Mesenchymal stem cell (in vitro differentiated cells and primary cell): Measurements from ENCODE around the gene C13orf46.

Experiments used
- DNase-seq: peaks from one replicate; pipeline ENCODE4 v3.0.0-alpha.2; 2013
- H2AFZ ChIP-seq: one replicate; pipeline ENCODE4 v1.6.1; 2013; ENCODE audit warnings: low read depth, mild to moderate bottlenecking, control low read depth, inconsistent platforms, low read length, moderate library complexity
- H2AK5ac ChIP-seq: 2 replicates; pipeline ENCODE4 v1.6.1; 2013; ENCODE audit warnings: low read length, moderate library complexity, mild to moderate bottlenecking, inconsistent platforms; ENCODE audit not compliant: severe bottlenecking
- H2BK120ac ChIP-seq: one replicate; pipeline ENCODE4 v1.6.1; 2013; ENCODE audit warnings: low read depth, mild to moderate bottlenecking, inconsistent platforms, low read length, moderate library complexity
- H2BK12ac ChIP-seq, 2 experiments: one replicate each; pipeline ENCODE4 v1.6.1; 2013; ENCODE audit warnings: inconsistent platforms in 2 of 2, low read length in 2 of 2, mild to moderate bottlenecking in 2 of 2, moderate library complexity in 2 of 2, control low read depth in 1 of 2
- H2BK15ac ChIP-seq: one replicate; pipeline ENCODE4 v1.6.1; 2013; ENCODE audit warnings: mild to moderate bottlenecking, low read depth, inconsistent platforms; ENCODE audit not compliant: poor library complexity, severe bottlenecking
- H2BK5ac ChIP-seq: 2 replicates; pipeline ENCODE4 v1.6.1; 2013; ENCODE audit warnings: low read depth, mild to moderate bottlenecking, low read length, control low read depth, inconsistent platforms; ENCODE audit not compliant: poor library complexity, severe bottlenecking
- H3K14ac ChIP-seq, 2 experiments: one replicate each; pipeline ENCODE4 v1.6.1; 2013; ENCODE audit warnings: inconsistent platforms in 2 of 2, low read length in 2 of 2, control low read depth in 1 of 2, mild to moderate bottlenecking in 1 of 2, moderate library complexity in 1 of 2
- H3K18ac ChIP-seq, 2 experiments: one replicate each; pipeline ENCODE4 v1.6.1; 2013; ENCODE audit warnings: inconsistent platforms in 2 of 2, low read length in 2 of 2, control low read depth in 1 of 2, low read depth in 1 of 2, mild to moderate bottlenecking in 1 of 2
- H3K23ac ChIP-seq, 2 experiments: one replicate each; pipeline ENCODE4 v1.6.1; 2013; ENCODE audit warnings: inconsistent platforms in 2 of 2, low read length in 2 of 2, mild to moderate bottlenecking in 2 of 2, moderate library complexity in 2 of 2, control low read depth in 1 of 2
- H3K27ac ChIP-seq: 2 replicates; pipeline ENCODE4 v1.5.1; 2013; ENCODE audit warnings: mild to moderate bottlenecking, moderate library complexity, low read length, control low read depth, inconsistent platforms; ENCODE audit not compliant: poor library complexity, severe bottlenecking
- H3K27me3 ChIP-seq, 2 experiments: 2 replicates each; pipeline versions ENCODE4 v1.6.1 to v1.7.0; 2013; ENCODE audit warnings: low read length in 2 of 2, mild to moderate bottlenecking in 2 of 2, moderate library complexity in 2 of 2, control low read depth in 1 of 2, inconsistent platforms in 1 of 2; ENCODE audit not compliant: control insufficient read depth in 1 of 2, insufficient read depth in 1 of 2
- H3K36me3 ChIP-seq, 2 experiments: 2 replicates each; pipeline versions ENCODE4 v1.6.1 to v1.7.0; 2013; ENCODE audit warnings: low read length in 2 of 2, control low read depth in 1 of 2, inconsistent platforms in 1 of 2, low read depth in 1 of 2, mild to moderate bottlenecking in 1 of 2; ENCODE audit not compliant: insufficient read depth in 2 of 2, control insufficient read depth in 1 of 2
- H3K4ac ChIP-seq, 2 experiments: one replicate each; pipeline ENCODE4 v1.6.1; 2013; ENCODE audit warnings: inconsistent platforms in 2 of 2, low read length in 2 of 2, mild to moderate bottlenecking in 2 of 2, moderate library complexity in 2 of 2, control low read depth in 1 of 2, low read depth in 1 of 2
- H3K4me1 ChIP-seq: 2 replicates; pipeline ENCODE4 v1.6.1; 2013; ENCODE audit warnings: low read depth, low read length, control low read depth; ENCODE audit not compliant: control insufficient read depth, insufficient read depth
- H3K4me2 ChIP-seq: 2 replicates; pipeline ENCODE4 v1.6.1; 2013; ENCODE audit warnings: low read length, mild to moderate bottlenecking, inconsistent platforms; ENCODE audit not compliant: poor library complexity, severe bottlenecking
- H3K4me3 ChIP-seq, 2 experiments: 2 replicates each; pipeline versions ENCODE4 v1.5.1 to v1.7.0; 2013; ENCODE audit warnings: low read length in 2 of 2, mild to moderate bottlenecking in 2 of 2, control low read depth in 1 of 2, low read depth in 1 of 2; ENCODE audit not compliant: insufficient read depth in 1 of 2
- H3K79me1 ChIP-seq: replicated peaks from 2 replicates; pipeline ENCODE4 v1.6.1; 2013; ENCODE audit warnings: mild to moderate bottlenecking, control low read depth, low read length, inconsistent platforms; ENCODE audit not compliant: poor library complexity, severe bottlenecking
- H3K9ac ChIP-seq: 2 replicates; pipeline ENCODE4 v1.7.0; 2013; ENCODE audit warnings: mild to moderate bottlenecking, low read length, moderate library complexity
- H3K9me3 ChIP-seq: 2 replicates; pipeline ENCODE4 v1.7.0; 2013; ENCODE audit warnings: mild to moderate bottlenecking, low read length; ENCODE audit not compliant: control insufficient read depth
- H4K8ac ChIP-seq: one replicate; pipeline ENCODE4 v1.6.1; 2013; ENCODE audit warnings: inconsistent platforms, mild to moderate bottlenecking, low read length, moderate library complexity
- H4K91ac ChIP-seq: one replicate; pipeline ENCODE4 v1.6.1; 2013; ENCODE audit warnings: mild to moderate bottlenecking, low read length, inconsistent platforms
- WGBS: methylation state at CpG from one replicate; pipeline ENCODE4 v1.1.7; 2013; ENCODE audit warnings: mixed read lengths; 5-methylcytosine and 5-hydroxymethylcytosine counted together

C13orf46 gene

DNA sequence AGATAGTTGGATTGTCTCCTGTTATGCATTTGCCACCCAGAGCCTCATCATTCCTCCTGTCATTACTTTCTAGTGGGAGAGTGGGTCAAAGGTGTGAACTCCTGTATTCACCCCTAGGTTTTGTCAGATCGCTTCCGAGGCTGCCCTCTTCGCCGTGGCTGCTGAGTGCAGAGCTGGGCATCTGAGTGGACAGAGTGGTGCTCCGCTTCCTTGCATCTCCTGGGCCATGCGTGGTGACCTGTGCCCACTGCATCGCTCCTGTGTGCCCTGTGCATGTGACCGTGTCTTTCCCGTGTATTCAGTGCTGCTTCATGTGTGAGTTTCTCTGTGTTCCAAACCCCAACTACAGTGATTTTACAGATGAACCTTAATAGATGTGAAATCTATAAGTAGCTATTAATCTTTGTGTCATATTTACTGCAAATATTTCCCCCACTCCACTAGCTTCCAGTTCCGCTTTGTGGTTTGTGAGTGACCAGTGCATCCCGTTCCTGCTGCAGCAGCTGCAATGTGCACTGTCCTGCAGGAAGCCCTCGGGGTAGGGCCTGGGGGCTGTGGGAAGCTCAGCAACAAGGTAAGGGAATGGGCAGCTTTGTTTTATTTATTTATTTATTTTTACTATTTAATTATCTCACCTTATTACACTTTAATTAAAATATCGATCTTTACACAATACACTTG, 53.1 kb downstream of the C13orf46 start:
- H2AFZ ChIP-seq: no peak overlapping the region
- no peak overlapping the region for H3K4me2 ChIP-seq
- peaks cover 34% of the 10 kb centered on the region for H3K9me3 ChIP-seq
- H2BK15ac ChIP-seq: no peak overlapping the region
- no peak overlapping the region for H3K27ac ChIP-seq
- H2BK12ac ChIP-seq: peak overlapping the region in 1 of 2 experiments; percentile 50
- no peak overlapping the region for H2AK5ac ChIP-seq
- no peak overlapping the region for H3K14ac ChIP-seq
- H3K23ac ChIP-seq: no peak overlapping the region
- no peak overlapping the region for H3K9ac ChIP-seq
- no peak overlapping the region for H3K18ac ChIP-seq
- WGBS: 99% methylated on average over 10 of the region's 13 CpGs
- no peak for DNase-seq
- H3K27me3 ChIP-seq: peaks cover 0 to 2% of the 10 kb centered on the region in 2 experiments
- no peaks in the 10 kb centered on the region for H3K36me3 ChIP-seq
- no peak overlapping the region for H3K4ac ChIP-seq
- H4K8ac ChIP-seq: no peak overlapping the region
- no peak overlapping the region for H3K4me3 ChIP-seq
- no peak overlapping the region for H2BK5ac ChIP-seq
- peak overlapping the region; percentile 35 for H2BK120ac ChIP-seq
- H4K91ac ChIP-seq: no peak overlapping the region
- H3K79me1 ChIP-seq: no peaks in the 10 kb centered on the region
- peaks cover 8% of the 10 kb centered on the region for H3K4me1 ChIP-seq

GRCh38 chr13:113919761-113920559, 53.9 kb downstream of the C13orf46 start:
- H3K27me3 ChIP-seq: peaks cover 2 to 4% of the 10 kb centered on the region in 2 experiments

DNA sequence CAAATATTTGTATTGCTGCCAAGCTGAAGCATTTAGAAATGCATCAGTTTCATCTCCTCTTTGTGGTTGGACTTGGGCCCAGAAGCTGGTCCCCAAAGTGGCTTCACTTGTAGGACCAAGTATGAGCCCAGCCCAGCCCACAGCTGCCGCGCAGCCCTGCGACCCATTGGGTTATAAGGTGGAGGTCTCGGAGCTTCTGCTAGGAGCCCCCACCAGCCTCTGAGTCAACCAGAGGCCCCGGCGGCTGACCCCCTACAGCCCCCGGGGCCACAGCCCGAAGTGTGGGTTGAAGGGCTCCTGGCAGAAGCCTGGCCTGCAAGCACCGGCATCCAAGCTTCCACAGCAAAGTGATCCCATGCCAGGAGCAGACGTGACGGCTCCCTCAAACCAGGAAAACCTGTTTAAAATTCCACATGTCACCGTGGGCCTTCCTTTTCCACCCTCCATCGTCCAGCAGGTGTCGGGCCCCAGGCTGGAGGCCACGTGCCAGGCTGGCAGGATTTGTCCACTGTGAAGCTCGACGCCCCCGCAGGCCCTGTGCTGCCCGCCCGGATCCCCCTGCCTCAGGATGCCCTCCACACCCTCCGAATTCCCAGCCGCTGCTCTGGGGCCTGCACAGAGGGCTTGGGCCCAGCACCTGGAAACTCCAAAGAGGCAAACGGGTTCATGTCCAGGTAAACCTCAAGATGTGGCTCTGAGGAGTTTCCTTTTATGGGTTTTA, 54.7 kb downstream of the C13orf46 start:
- Histone ChIP-seq H2AFZ (no peak overlapping the region), H2BK5ac (no peak overlapping the region), H2AK5ac (no peak overlapping the region), H3K18ac (peak overlapping the region in 1 of 2 experiments; percentile 6), H3K4me2 (no peak overlapping the region), H3K14ac (no peak overlapping the region), H3K27ac (no peak overlapping the region), H3K36me3 (peaks cover 0 to 7% of the 10 kb centered on the region in 2 experiments), H3K9ac (no peak overlapping the region), H4K8ac (no peak overlapping the region), H2BK12ac (no peak overlapping the region), H3K9me3 (peaks cover 44% of the 10 kb centered on the region), H3K4me3 (no peak overlapping the region), H4K91ac (no peak overlapping the region), H3K23ac (no peak overlapping the region), H2BK120ac (no peak overlapping the region), H2BK15ac (no peak overlapping the region), H3K4me1 (peaks cover 11% of the 10 kb centered on the region), H3K27me3 (peaks cover under 1 to 4% of the 10 kb centered on the region in 2 experiments), H3K79me1 (no peaks in the 10 kb centered on the region), H3K4ac (no peak overlapping the region)
- 96% methylated on average over 23 of the region's 23 CpGs for WGBS
- DNase-seq: no peak

More at GRCh38 chr13:113919761-113920559, 53.9 kb downstream of the C13orf46 start:
- no peak overlapping the region for H3K27ac ChIP-seq
- no peak overlapping the region for H2BK5ac ChIP-seq
- peaks cover 11% of the 10 kb centered on the region for H3K4me1 ChIP-seq
- no peak overlapping the region for H3K23ac ChIP-seq
- peak overlapping the region; percentile 38 to 70 for H3K18ac ChIP-seq
- peak overlapping the region; percentile 74 for H2BK15ac ChIP-seq
- peak overlapping the region; percentile 66 for H2AK5ac ChIP-seq
- no peaks in the 10 kb centered on the region for H3K36me3 ChIP-seq
- no peaks in the 10 kb centered on the region for H3K79me1 ChIP-seq
- peaks cover 37% of the 10 kb centered on the region for H3K9me3 ChIP-seq
- H4K91ac ChIP-seq: peak overlapping the region; percentile 92
- H4K8ac ChIP-seq: no peak overlapping the region
- no peak overlapping the region for H3K4me2 ChIP-seq
- no peak overlapping the region for H3K9ac ChIP-seq
- H3K14ac ChIP-seq: peak overlapping the region in 1 of 2 experiments; percentile 85
- H3K4ac ChIP-seq: peak overlapping the region in 1 of 2 experiments; percentile 50
- H2BK120ac ChIP-seq: no peak overlapping the region
- no peak overlapping the region for H2AFZ ChIP-seq
- peak overlapping the region; percentile 59 to 62 for H2BK12ac ChIP-seq
- DNase-seq: no peak
- H3K4me3 ChIP-seq: no peak overlapping the region
- 82% methylated on average over 9 of the region's 9 CpGs for WGBS
